Kasumi-1 (cell line): ENCODE data around the gene NAP1L1.

Experiments
- DNase-seq, 2 experiments: peaks; one replicate each; lab custom pipeline; 2025; lab: John Stamatoyannopoulos, UW

Gene NAP1L1

GRCh38 chr12:76083246-76083903, 1.1 kb downstream of the NAP1L1 start:
- DNase-seq: peak in 1 of 2 experiments; percentile 63

GRCh38 chr12:76081909-76082308, 2.6 kb downstream of the NAP1L1 start:
- DNase-seq: no peak

- DNase-seq: no peak
Measured at GRCh38 chr12:76080729-76081415, 3.6 kb downstream of the NAP1L1 start.

- no peak for DNase-seq
Measured at GRCh38 chr12:76080017-76080728, 4.3 kb downstream of the NAP1L1 start.

- DNase-seq: no peak
Measured at GRCh38 chr12:76078748-76079147, 5.7 kb downstream of the NAP1L1 start.

GRCh38 chr12:76075448-76075847, 9.0 kb downstream of the NAP1L1 start:
- DNase-seq: no peak

GRCh38 chr12:76074701-76075336, 9.7 kb downstream of the NAP1L1 start:
- peak; percentile 32 to 47 for DNase-seq

GRCh38 chr12:76073561-76073960, 10.9 kb downstream of the NAP1L1 start:
- DNase-seq: no peak

- DNase-seq: no peak
Measured at GRCh38 chr12:76072568-76072967, 11.9 kb downstream of the NAP1L1 start.

GRCh38 chr12:76069339-76069738, 15.1 kb downstream of the NAP1L1 start:
- no peak for DNase-seq

GRCh38 chr12:76065917-76066316, 18.6 kb downstream of the NAP1L1 start:
- no peak for DNase-seq

- DNase-seq: no peak
Measured at GRCh38 chr12:76064904-76065303, 19.6 kb downstream of the NAP1L1 start.

GRCh38 chr12:76060111-76060510, 24.4 kb downstream of the NAP1L1 start:
- no peak for DNase-seq

- DNase-seq: no peak
Measured at GRCh38 chr12:76057326-76057725, 27.2 kb downstream of the NAP1L1 start.

GRCh38 chr12:76055393-76055792, 29.1 kb downstream of the NAP1L1 start:
- DNase-seq: no peak

- no peak for DNase-seq
Measured at GRCh38 chr12:76049575-76050251, 34.8 kb downstream of the NAP1L1 start.

GRCh38 chr12:76047742-76048141, 36.7 kb downstream of the NAP1L1 start:
- DNase-seq: no peak

GRCh38 chr12:76047060-76047459, 37.4 kb downstream of the NAP1L1 start:
- DNase-seq: no peak

- no peak for DNase-seq
Measured at GRCh38 chr12:76043377-76043776, 41.1 kb downstream of the NAP1L1 start.

- DNase-seq: no peak
Measured at GRCh38 chr12:76042147-76042546, 42.3 kb downstream of the NAP1L1 start.

- no peak for DNase-seq
Measured at GRCh38 chr12:76041406-76041805, 43.1 kb downstream of the NAP1L1 start.

- no peak for DNase-seq
Measured at GRCh38 chr12:76040461-76040860, 44.0 kb downstream of the NAP1L1 start.
